Fibroblast of lung (primary cell): ENCODE data around the gene RETREG2. TPM values are rescaled to one million over a fixed set of nuclear protein-coding genes. Genes with fewer than 3 reads are reported as not detected.
A peak's percentile ranks its signal among the peaks of the same experiment; 100 is the strongest.

Experiments
- DNase-seq, 2 donors: peaks; one replicate each; pipeline versions ENCODE4 v3.0.0 to v3.0.0-alpha.2; 2010; ENCODE audit warnings: low read depth in 2 of 2
- H2AFZ ChIP-seq: 2 replicates; pipeline ENCODE4 v1.5.1; 2012; ENCODE audit warnings: low read length, control low read depth, inconsistent platforms
- H3K27ac ChIP-seq: 2 replicates; pipeline ENCODE4 v1.5.1; 2011; ENCODE audit warnings: low read length, control low read depth; ENCODE audit not compliant: insufficient read depth
- H3K27me3 ChIP-seq: 2 replicates; pipeline ENCODE4 v1.5.1; 2011; ENCODE audit warnings: mild to moderate bottlenecking, low read length; ENCODE audit not compliant: control insufficient read depth, insufficient read depth
- H3K36me3 ChIP-seq: 2 replicates; pipeline ENCODE4 v1.5.1; 2011; ENCODE audit warnings: low read length; ENCODE audit not compliant: control insufficient read depth, insufficient read depth
- H3K4me1 ChIP-seq: 2 replicates; pipeline ENCODE4 v1.5.1; 2011; ENCODE audit warnings: low read length; ENCODE audit not compliant: control insufficient read depth, insufficient read depth; ENCODE audit errors: extremely low read depth
- H3K4me2 ChIP-seq: 2 replicates; pipeline ENCODE4 v1.5.1; 2011; ENCODE audit warnings: low read length, control low read depth; ENCODE audit not compliant: insufficient read depth; ENCODE audit errors: extremely low read depth
- H3K4me3 ChIP-seq, 4 experiments: fragments of 200-600 bp in 1 of 4; sonication (generic) in 1 of 4; replicated peaks in 1 of 4; 2 replicates each; pipeline ENCODE4 v1.5.1; 2011 to 2016; ENCODE audit warnings: low read length in 4 of 4, low read depth in 3 of 4, mild to moderate bottlenecking in 3 of 4, control low read depth in 2 of 4, inconsistent platforms in 1 of 4, mixed read lengths in 1 of 4; ENCODE audit not compliant: insufficient read depth in 1 of 4; ENCODE audit errors: control extremely low read depth in 1 of 4
- H3K79me2 ChIP-seq: 2 replicates; pipeline ENCODE4 v1.5.1; 2012; ENCODE audit warnings: mild to moderate bottlenecking, low read length, inconsistent platforms; ENCODE audit not compliant: control insufficient read depth, insufficient read depth
- H3K9ac ChIP-seq: 2 replicates; pipeline ENCODE4 v1.5.1; 2011; ENCODE audit warnings: mild to moderate bottlenecking, low read length, control low read depth; ENCODE audit not compliant: insufficient read depth
- H3K9me3 ChIP-seq: 2 replicates; pipeline ENCODE4 v1.5.1; 2012; ENCODE audit warnings: low read depth, low read length; ENCODE audit not compliant: control insufficient read depth, insufficient read depth
- H4K20me1 ChIP-seq: 2 replicates; pipeline ENCODE4 v1.5.1; 2011; ENCODE audit warnings: low read length; ENCODE audit not compliant: control insufficient read depth, insufficient read depth; ENCODE audit errors: extremely low read depth
- EZH2 ChIP-seq: IDR thresholded peaks from 2 replicates; pipeline ENCODE4 v1.5.1; 2012; ENCODE audit warnings: low read length, control low read depth, mild to moderate bottlenecking; ENCODE audit errors: missing control alignments
- polyA plus RNA-seq, 2 donors: library from polyadenylated mRNA; depleted of rRNA in 1 of 2; stranded (reverse) in 1 of 2; unstranded in 1 of 2; fragments of >200 nt; gene quantifications; 2 replicates each; pipeline ENCODE4 v1.2.1, GENCODE V29; 2011 to 2012; ENCODE audit warnings: missing spikeins in 1 of 2
- total RNA-seq: library from RNA; depleted of rRNA; stranded (reverse); fragments of >200 nt; gene quantifications from 2 replicates; pipeline ENCODE4 v1.2.1, GENCODE V29; 2014
- TF ChIP-seq, protein P1 (sequence below), 2 donors: IDR thresholded peaks in 1 of 2; conservative IDR thresholded peaks in 1 of 2; 1 replicate in 1 of 2; 2 replicates in 1 of 2; pipeline ENCODE4 v1.5.1; 2011 to 2012; ENCODE audit warnings: low read length in 2 of 2, control low read depth in 1 of 2, inconsistent platforms in 1 of 2, low read depth in 1 of 2, mild to moderate bottlenecking in 1 of 2

The RETREG2 gene
- total and polyA plus RNA-seq, 2 donors (not counting 1 experiment from before 2014, with no cell fraction given), result 64.6 to 88.7 TPM

DNA sequence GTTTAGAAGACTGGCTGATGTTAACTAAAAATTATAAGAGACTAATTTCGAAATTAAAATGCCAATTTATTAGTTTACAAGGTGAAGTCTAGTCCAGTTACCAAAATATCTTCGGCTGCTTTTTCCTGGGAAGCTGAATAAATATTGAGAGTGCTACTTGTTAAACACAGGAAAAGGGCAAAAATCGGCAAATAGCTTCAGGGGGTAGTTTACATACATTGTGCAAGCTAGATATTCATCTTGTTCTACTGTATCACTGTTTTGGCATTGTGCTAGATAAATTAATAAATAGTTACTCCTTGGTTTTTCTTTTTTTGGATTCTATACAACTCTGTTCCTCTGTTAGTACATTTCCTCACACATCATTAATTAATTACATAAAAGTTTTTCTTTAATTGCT lies 46.7 kb upstream of the RETREG2 start:
- Histone ChIP-seq H4K20me1 (no peaks in the 10 kb centered on the region), H3K36me3 (no peaks in the 10 kb centered on the region), H3K9me3 (no peaks in the 10 kb centered on the region), H3K79me2 (no peaks in the 10 kb centered on the region), H3K4me1 (no peaks in the 10 kb centered on the region), H2AFZ (no peak overlapping the region), H3K4me3 (no peak overlapping the region), H3K4me2 (no peak overlapping the region), H3K9ac (no peak overlapping the region), H3K27me3 (no peaks in the 10 kb centered on the region), H3K27ac (no peak overlapping the region)
- peak in 1 of 2 donors; percentile 51 for DNase-seq
- no peak for TF ChIP-seq EZH2
- TF ChIP-seq, protein P1, sequence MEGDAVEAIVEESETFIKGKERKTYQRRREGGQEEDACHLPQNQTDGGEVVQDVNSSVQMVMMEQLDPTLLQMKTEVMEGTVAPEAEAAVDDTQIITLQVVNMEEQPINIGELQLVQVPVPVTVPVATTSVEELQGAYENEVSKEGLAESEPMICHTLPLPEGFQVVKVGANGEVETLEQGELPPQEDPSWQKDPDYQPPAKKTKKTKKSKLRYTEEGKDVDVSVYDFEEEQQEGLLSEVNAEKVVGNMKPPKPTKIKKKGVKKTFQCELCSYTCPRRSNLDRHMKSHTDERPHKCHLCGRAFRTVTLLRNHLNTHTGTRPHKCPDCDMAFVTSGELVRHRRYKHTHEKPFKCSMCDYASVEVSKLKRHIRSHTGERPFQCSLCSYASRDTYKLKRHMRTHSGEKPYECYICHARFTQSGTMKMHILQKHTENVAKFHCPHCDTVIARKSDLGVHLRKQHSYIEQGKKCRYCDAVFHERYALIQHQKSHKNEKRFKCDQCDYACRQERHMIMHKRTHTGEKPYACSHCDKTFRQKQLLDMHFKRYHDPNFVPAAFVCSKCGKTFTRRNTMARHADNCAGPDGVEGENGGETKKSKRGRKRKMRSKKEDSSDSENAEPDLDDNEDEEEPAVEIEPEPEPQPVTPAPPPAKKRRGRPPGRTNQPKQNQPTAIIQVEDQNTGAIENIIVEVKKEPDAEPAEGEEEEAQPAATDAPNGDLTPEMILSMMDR (conservative IDR thresholded peaks at IDR 0.05 in 1 of 2, IDR thresholded peaks at IDR 0.05 in 1 of 2; ENCODE audit: low read depth in 1 of 2, low read length in 2 of 2), result no peak

- no peaks in the 10 kb centered on the region for H3K27me3 ChIP-seq
- TF ChIP-seq, protein P1 (conservative IDR thresholded peaks at IDR 0.05 in 1 of 2, IDR thresholded peaks at IDR 0.05 in 1 of 2; ENCODE audit: low read depth in 1 of 2, low read length in 2 of 2), result no peak
- no peak for TF ChIP-seq EZH2
- no peak for DNase-seq
- H3K9ac ChIP-seq, result no peak overlapping the region
- H3K4me2 ChIP-seq, result no peak overlapping the region
- no peaks in the 10 kb centered on the region for H4K20me1 ChIP-seq
- H3K79me2 ChIP-seq, result no peaks in the 10 kb centered on the region
- no peak overlapping the region for H2AFZ ChIP-seq
- H3K9me3 ChIP-seq, result no peaks in the 10 kb centered on the region
- no peak overlapping the region for H3K4me3 ChIP-seq
- no peaks in the 10 kb centered on the region for H3K4me1 ChIP-seq
- no peaks in the 10 kb centered on the region for H3K36me3 ChIP-seq
- H3K27ac ChIP-seq, result no peak overlapping the region
These were observed 46.3 kb upstream of the RETREG2 start for GRCh38 chr2:219131744-219132143.

- H3K4me3 ChIP-seq, result no peak overlapping the region
- TF ChIP-seq, protein P1 (conservative IDR thresholded peaks at IDR 0.05 in 1 of 2, IDR thresholded peaks at IDR 0.05 in 1 of 2; ENCODE audit: low read depth in 1 of 2, low read length in 2 of 2), result no peak
- no peak for TF ChIP-seq EZH2
These were observed 44.1 kb upstream of the RETREG2 start for GRCh38 chr2:219133976-219134375.

More at GRCh38 chr2:219133976-219134375, 44.1 kb upstream of the RETREG2 start:
- no peak for DNase-seq
- H3K9me3 ChIP-seq, result no peaks in the 10 kb centered on the region
- no peaks in the 10 kb centered on the region for H3K36me3 ChIP-seq
- no peaks in the 10 kb centered on the region for H4K20me1 ChIP-seq
- H3K27me3 ChIP-seq, result no peaks in the 10 kb centered on the region
- no peak overlapping the region for H3K27ac ChIP-seq
- no peak overlapping the region for H3K4me2 ChIP-seq
- H3K79me2 ChIP-seq, result no peaks in the 10 kb centered on the region
- H2AFZ ChIP-seq, result no peak overlapping the region
- no peaks in the 10 kb centered on the region for H3K4me1 ChIP-seq
- no peak overlapping the region for H3K9ac ChIP-seq
